Nucleus accumbens (tissue), 56 donors: ENCODE data around the gene ACRV1.

Experiments
- DNase-seq, 56 donors: peaks; one replicate each; lab custom pipeline; 2025; lab: John Stamatoyannopoulos, UW

Gene ACRV1

GRCh38 chr11:125662689-125663088 is 18.0 kb downstream of the ACRV1 start:
- no peak for DNase-seq

GRCh38 chr11:125649465-125650166 is 31.0 kb downstream of the ACRV1 start:
- no peak for DNase-seq

DNA sequence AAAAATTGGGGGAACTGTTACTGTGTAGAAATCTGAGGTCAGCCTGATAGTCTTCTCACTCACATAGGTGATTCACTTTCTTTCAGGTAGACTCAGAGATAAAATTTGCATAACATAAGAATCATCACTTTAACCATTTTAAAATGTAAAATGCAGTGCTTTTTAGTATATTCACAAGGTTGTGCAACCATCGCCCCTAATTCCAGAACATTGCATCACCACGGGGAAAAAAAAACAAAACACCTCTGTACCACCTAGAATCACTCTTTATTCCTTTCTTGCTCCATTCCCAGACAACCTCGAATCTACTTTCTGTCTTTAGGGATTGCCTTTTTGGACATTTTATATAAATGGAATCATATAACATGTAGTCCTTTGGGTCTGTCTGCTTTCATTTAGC is 34.8 kb downstream of the ACRV1 start:
- no peak for DNase-seq

DNA sequence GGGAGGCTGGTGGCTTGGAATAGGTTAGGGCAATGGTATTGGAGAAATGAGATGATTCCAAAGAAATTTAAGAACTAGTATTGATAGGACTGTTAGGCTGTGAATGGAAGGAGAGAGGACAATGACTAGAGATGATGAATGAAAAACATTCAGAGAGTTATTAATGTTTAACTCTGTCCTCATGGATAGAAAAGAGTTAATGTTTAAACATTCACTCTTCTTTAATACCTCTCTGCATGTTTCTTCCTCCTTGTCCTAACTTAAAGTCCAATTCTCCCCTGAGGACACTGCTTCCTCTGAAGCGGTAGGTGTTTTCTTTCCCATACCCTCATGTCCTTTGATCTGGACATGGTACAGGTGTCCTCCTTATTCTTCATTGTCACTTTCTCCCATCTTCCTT is 42.3 kb downstream of the ACRV1 start:
- no peak for DNase-seq

DNA sequence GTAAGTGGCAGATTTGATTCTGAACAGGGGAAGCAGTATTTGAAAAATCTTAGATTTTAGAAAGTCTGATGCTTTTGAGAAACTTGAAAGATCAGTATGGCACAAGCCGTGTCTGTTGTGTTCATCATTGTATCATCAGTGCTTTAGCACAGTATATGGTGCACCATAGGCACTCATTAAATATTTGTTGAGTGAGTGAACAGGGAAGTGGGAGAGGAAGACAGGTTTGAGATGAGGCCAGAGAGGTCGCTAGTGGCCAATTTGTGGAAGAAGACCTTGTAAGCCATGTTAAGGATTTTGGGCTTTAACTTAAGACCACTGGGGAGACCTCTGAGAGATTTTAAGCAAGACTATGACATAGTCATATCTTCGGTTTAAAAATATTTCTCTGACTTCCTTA is 42.8 kb downstream of the ACRV1 start:
- no peak for DNase-seq

- DNase-seq: no peak
Observed at GRCh38 chr11:125627236-125627910, 53.3 kb downstream of the ACRV1 start.

DNA sequence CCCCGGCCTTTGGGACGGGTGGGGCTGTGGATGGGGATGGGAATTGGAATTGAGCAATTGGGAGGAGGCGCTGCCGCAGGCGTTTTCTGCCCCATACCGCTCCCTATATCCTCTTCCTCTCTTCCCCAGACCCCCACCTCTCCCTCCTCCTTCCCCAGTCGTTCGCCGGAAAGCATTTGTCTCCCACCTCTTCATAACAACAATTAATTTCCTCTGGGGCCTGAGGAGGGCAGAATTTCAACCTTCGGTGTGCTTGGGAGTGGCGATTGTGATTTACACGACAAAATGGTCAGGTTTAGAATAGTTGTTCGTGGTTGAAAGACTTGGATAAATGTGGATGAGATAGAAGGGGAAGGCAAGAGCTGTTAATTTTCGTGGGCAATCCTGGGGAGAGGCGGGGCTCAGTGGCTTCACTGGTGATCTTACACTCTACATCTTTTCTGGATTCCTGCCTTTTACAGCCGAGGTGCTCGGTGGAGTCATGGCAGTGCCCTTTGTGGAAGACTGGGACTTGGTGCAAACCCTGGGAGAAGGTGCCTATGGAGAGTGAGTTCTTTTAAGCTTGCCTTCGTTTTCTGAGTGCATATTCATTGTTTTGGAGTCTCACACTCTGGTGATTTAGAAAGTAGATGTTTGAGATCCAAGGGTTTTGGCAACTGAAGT is 54.2 kb downstream of the ACRV1 start:
- DNase-seq: peak in 14 of 56 donors; percentile 2 to 43 (median 23)

DNA sequence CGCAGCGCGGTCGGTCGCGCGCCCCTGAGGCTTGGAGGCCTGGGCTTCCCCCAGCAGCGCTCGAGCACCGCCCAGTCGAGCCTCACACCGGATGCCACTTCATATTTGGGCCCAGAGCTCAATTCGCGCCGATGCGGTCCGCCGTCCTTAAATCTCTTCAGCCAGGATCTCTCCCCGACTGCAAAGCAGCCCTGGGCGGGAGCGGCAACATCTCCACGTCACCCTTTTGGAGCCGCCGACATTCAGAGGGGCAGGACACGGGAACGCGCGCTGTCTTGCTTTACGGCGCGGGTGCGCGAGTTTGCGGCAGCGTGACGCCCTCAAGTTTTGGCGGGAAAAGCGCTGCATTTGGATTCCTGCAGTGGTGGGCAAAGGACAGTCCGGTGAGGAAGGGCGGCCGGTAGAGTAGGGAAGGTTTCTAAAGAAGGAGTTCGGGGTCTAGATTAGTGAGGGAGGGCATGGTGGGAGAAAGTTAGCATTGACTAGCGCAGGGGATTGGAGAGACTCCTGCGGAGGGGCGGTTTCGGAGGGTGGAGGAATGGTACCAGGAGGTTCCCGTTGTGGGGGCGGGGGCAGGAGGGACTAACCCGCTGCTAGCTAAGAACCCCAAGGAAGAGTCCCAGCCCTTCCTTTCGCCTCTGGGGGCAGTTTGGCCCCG is 54.9 kb downstream of the ACRV1 start:
- DNase-seq: peak; percentile 23 to 93 (median 85)

- peak in 10 of 56 donors; percentile 35 to 78 (median 59) for DNase-seq
Observed at GRCh38 chr11:125625225-125625629, 55.4 kb downstream of the ACRV1 start.

- DNase-seq: peak in 1 of 56 donors; percentile 0
Observed at GRCh38 chr11:125624756-125625213, 55.9 kb downstream of the ACRV1 start, which contains the start of gene CHEK1. Gene CHEK1, plus strand, starts transcription at chr11:125625163. Its CDS starts 1,606 bp downstream, at chr11:125626769.

GRCh38 chr11:125623064-125623463 is 57.6 kb downstream of the ACRV1 start:
- DNase-seq: no peak

- DNase-seq: no peak
Observed at GRCh38 chr11:125621995-125622394, 58.7 kb downstream of the ACRV1 start.
